Epithelial cell of proximal tubule (primary cell): ENCODE results near the gene COL5A1. TPM values are rescaled to one million over a fixed set of nuclear protein-coding genes. Genes with fewer than 3 reads are reported as not detected.

Experiments
- DNase-seq: peaks from one replicate; pipeline ENCODE4 v3.0.0-alpha.2; 2011; ENCODE audit warnings: low read depth
- H3K4me3 ChIP-seq: 2 replicates; pipeline ENCODE4 v1.5.1; 2011; ENCODE audit warnings: low read depth, mild to moderate bottlenecking, low read length
- total RNA-seq: library from RNA; depleted of rRNA; stranded (reverse); fragments of >200 nt; gene quantifications from 2 replicates; pipeline ENCODE4 v1.2.3, GENCODE V29; 2015
- TF ChIP-seq, protein P1 (sequence below): conservative IDR thresholded peaks from 2 replicates; pipeline ENCODE4 v1.5.1; 2012; ENCODE audit warnings: low read depth, mild to moderate bottlenecking, low read length

COL5A1 gene
- total RNA-seq, 1 donor from 2014 or later = 16.0 TPM

DNA sequence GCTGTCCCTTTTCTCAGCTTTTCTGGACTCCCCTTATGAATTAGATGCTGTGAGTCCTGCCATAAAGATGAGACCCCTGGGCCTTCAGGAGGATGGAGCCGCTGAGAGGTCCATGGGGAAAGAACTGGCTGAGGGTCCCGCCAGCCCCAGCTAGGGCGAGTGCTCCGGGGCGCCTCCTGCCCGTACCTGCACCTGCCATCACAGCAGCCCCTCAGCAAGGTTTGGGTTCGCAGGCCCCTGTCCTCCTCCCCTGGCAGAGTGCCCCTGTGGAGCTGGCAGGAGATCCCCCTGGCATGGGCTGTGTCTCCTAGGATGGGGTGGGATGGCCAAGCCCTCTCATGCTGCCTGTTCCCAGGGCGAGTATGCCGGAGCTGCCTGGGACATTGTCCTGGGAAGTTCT is 64.2 kb downstream of the COL5A1 start:
- DNase-seq = no peak
- TF ChIP-seq, protein P1, sequence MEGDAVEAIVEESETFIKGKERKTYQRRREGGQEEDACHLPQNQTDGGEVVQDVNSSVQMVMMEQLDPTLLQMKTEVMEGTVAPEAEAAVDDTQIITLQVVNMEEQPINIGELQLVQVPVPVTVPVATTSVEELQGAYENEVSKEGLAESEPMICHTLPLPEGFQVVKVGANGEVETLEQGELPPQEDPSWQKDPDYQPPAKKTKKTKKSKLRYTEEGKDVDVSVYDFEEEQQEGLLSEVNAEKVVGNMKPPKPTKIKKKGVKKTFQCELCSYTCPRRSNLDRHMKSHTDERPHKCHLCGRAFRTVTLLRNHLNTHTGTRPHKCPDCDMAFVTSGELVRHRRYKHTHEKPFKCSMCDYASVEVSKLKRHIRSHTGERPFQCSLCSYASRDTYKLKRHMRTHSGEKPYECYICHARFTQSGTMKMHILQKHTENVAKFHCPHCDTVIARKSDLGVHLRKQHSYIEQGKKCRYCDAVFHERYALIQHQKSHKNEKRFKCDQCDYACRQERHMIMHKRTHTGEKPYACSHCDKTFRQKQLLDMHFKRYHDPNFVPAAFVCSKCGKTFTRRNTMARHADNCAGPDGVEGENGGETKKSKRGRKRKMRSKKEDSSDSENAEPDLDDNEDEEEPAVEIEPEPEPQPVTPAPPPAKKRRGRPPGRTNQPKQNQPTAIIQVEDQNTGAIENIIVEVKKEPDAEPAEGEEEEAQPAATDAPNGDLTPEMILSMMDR = no peak
- H3K4me3 ChIP-seq = no peak overlapping the region

DNA sequence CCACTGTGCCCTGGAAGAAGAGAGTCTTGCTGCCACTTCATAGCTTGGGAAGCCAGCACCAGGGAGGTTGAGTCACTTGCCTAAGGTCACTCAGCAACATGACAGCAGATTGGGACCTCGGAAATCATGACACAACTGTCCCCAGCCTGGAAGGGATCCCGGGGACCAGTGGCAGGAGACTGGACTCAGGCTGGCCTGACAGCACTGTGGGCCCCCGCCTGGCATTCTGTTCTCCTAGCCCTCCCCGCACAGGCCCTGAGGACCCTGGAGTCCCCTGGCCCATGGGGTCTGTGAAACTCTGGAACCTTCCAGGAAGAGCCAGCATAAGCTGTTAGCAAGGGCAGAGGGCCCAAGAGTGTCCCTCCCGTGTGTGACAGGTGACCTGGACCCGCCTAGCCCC is 64.9 kb downstream of the COL5A1 start:
- TF ChIP-seq, protein P1 = no peak
- no peak for DNase-seq
- no peak overlapping the region for H3K4me3 ChIP-seq

DNA sequence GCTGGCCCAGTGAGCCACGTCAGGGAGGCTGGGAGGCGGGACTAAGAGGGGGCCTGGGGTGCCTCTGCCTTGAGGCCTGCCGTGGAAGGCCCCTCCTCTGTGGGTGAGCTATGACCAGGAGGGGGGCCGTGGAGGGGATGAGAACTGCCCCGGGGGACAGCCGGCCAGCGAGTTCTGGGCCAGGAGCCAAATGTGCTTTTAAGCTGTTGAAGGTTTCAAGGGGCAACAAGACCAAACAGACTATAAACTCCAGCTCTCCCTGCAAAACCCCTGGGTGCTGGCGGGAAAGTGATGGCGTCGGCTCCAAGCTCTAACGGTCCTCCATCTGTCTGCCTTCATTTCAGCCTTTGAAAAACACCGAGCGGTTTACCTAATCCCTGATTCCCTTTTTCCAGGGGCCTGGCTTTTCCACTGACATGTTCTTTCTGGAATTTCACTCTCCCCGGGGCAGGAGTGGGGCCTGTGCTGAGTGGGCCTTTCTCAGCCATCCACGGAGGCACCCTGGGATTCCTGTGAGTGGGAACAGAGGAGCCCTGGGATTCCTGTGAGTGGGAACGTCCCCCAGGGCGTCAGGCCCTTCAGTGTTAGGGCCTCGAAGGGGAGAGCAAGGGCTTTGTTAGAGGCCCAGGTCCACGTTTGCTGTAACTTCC is 65.6 kb downstream of the COL5A1 start:
- no peak for DNase-seq
- no peak overlapping the region for H3K4me3 ChIP-seq
- TF ChIP-seq, protein P1 = no peak

DNA sequence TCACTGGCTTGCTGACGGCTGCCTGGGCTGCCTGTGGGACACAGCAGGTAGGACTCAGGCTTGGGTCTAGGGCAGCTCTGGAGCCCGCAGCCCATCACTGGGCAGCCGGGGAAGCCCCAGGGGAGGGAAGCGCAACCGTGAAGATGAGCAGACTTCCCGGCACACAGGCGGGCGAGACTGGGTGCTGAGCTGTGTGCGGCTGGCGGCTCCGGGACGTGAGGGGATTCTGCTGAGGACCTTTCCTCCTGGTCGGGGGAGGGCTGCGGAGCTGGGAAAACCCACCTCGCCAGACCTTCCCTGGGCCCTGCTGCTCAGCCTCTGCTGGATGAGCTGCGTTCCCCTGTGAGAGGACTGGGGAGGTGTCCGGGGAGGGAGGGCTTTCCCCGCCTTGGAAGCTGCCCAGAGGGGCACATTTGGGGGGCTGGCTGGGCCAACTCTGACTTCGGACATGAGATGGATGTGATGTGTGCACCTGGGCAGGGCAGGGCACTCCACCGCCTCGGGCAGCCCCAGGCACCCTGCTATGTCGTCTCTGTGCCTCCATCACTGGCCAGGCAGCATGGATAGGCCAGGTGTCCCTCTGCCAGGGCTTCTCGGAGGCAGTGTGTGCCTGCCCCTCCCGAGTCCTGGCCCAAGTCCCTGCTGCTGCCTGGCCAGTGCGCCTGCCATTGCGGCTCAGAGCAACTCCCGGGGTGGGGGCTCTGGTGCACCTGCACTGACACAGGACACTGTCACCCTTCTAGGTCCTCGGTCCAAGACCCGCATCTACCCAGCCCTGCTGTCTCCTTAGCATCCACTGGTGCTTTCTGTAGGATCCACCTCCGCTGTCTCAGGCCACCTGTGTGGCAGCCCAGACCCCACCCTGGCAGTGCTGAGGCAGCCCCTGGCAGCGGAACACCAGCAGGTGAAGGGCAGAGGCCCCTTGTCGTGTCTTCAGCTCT is 66.4 kb downstream of the COL5A1 start:
- DNase-seq = no peak
- no peak overlapping the region for H3K4me3 ChIP-seq
- TF ChIP-seq, protein P1 = no peak

DNA sequence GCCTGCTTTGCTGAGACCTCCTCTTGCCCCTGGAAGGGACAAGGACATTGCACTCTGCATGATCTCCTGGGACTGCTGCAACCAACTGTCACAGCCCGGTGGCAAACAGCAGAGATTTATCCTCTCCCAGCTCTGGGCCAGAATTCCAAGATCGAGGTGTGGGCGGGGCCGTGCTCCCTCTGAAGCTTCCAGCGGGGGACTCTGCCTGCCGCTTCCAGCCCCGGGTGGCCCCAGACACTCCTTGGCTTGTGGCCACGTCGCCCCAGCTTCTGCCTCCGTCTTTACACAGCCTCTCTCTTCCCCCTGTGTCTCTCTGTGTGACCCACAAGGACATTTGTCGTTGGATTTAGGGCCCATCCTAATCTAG is 67.1 kb downstream of the COL5A1 start:
- H3K4me3 ChIP-seq = no peak overlapping the region
- DNase-seq = no peak
- TF ChIP-seq, protein P1 = no peak

DNA sequence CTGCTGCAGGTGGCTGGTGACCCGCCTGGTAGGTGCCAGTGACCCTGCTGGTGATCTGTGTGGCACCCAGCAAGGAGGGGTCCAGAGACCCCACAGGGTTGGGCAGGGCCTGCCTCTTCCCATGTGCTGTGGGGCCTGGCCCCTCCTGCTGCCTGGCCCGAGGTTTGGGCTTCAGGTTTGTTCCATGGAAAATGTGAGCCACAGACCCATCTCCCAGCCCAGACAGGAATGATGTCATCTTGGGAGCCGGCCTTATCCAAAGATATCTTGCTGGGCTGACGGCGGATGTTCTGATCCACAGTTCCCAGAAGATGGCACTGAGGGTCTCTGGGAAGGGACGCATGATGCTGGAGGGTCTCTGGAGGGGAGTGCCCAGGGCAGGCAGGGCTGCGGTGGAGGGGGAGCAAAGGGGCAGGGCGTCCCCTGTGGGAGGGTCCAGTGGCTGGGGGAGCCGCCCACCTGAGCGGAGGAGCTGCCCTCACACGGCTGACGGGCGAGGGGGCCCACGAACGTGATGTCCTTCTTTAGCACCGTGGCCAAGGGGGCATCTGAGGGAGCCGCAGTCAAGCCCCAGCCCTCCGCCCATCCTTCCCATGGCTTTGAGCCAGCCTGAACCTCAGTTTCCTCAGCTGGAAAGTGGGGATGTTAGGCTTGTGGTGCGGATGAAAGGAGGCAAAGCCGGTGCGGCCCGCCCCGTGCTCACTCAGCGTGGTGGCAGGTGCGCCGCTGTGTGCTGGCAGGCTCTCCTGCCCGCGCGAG is 68.1 kb downstream of the COL5A1 start:
- DNase-seq = no peak
- TF ChIP-seq, protein P1 = no peak
- no peak overlapping the region for H3K4me3 ChIP-seq
